Measurements from ENCODE around the gene MCCC1. TPM values are rescaled to one million over a fixed set of nuclear protein-coding genes. Genes with fewer than 3 reads are reported as not detected.

Gene MCCC1
- total RNA-seq, 1 donor: 16.7 TPM

DNA sequence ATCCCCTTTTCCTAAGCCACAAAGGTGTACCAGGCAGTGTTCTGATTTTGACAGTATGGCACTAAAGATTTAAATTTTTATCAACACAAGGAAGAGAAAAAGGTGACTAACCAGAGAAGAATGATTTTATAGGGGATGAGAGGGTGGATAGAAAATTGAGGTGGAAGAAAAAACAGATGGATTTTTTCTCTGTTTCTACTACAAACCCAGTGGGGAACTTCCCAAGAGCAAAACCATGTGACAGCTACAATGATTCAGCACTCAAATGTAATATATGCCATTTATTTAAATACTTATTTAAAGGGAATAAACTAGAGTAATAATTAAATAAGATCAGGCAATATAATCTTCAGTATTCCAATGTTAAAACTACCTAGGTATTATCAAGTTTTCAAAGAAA, 130.0 kb downstream of the MCCC1 start:
- Histone ChIP-seq H3K4me3 (ENCODE audit: low read length) (no peak overlapping the region), H3K27me3 (ENCODE audit: insufficient read depth, low read length) (no peaks in the 10 kb centered on the region), H3K4me1 (ENCODE audit: insufficient read depth, low read length) (peaks cover 23% of the 10 kb centered on the region), H3K9me3 (ENCODE audit: low read depth, low read length) (no peaks in the 10 kb centered on the region)

DNA sequence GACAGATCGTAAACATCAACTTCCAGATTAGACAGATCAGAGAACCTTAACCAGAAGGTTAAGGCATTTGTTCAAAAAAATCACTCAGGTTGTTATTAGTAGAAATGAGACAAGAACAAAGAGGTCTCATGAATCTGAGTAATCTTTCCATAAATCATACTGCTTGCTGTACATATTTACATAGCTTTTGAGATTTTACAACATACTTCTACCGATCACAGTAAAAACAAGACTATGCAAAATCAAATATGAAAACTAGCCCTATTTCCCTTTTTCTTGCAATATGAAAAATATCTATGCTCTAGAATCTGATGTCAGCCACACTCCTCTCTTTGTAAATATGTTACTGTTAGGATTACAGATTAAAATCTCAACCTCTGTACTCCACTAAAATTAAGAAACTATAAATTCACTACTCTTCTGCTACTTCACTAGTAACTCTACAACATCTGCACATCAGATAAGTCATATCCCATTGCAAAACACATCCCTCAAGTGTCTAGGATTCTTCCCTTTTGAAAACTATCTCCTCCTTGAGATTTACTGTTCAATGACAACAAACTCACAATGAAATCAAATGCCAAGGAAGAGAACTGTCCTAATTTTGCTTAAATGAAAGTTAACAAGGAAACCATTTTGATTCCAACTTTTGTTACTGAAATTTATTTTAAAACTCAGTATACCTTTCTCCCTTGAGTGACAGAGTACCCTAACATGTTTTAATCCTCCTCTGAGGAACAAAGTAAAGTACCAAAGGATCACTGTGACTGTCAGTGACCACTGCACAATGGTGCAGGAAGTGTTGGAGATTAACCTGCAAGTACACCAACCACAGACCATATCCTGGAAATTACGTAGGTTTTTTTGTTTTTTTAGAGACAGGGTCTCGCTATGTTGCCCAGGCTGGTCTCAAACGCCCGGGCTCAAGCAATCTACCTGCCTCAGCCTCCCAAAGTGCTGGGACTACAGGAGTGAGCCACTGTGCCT, 131.8 kb downstream of the MCCC1 start:
- Histone ChIP-seq H3K9me3 (ENCODE audit: low read depth, low read length) (no peaks in the 10 kb centered on the region), H3K4me3 (ENCODE audit: low read length) (no peak overlapping the region), H3K27me3 (ENCODE audit: insufficient read depth, low read length) (no peaks in the 10 kb centered on the region), H3K4me1 (ENCODE audit: insufficient read depth, low read length) (peaks cover 23% of the 10 kb centered on the region)

DNA sequence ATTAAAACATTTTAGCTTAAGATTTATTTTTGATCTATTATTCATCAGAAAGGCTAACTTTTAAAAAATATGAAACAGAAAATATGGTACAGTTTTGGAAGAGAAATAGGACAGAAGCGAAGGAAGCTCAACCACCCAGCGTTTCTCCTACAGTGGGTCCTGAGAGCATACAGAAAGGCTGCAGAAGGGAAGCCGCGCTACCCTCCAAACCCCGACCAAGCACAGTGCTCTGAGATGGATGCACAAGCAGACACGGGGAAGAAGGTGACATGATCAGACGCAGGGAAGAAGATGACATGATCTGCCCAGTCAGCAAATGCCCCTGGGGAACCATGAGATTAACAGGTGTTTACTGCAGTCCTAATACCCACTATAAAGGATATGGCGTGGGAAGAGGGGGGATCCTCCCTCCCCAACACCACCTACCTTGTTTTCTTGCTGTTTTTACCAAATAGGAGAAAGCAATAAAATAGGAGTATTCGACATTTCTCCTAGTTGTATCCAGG, 133.4 kb downstream of the MCCC1 start:
- Histone ChIP-seq H3K27me3 (ENCODE audit: insufficient read depth, low read length) (no peaks in the 10 kb centered on the region), H3K9me3 (ENCODE audit: low read depth, low read length) (no peaks in the 10 kb centered on the region), H3K4me3 (ENCODE audit: low read length) (no peak overlapping the region), H3K4me1 (ENCODE audit: insufficient read depth, low read length) (peaks cover 23% of the 10 kb centered on the region)

Other genes starting within 250 kb of the MCCC1 start
- gene DCUN1D1, start 119.0 kb downstream of the MCCC1 start, total RNA-seq: 39.6 TPM
- 1.3 TPM for gene LAMP3, start 63.2 kb upstream of the MCCC1 start, total RNA-seq
- gene B3GNT5, start 153.8 kb upstream of the MCCC1 start, total RNA-seq: 37.6 TPM

Measured in mononuclear cell (primary cell).